Measurements from ENCODE around the gene NCOA3.
"Not testable (repeated sequence)": the region's sequence is repeated elsewhere in the genome, so short reads cannot be mapped to it uniquely, and the experiment has no call there.

Gene NCOA3

DNA sequence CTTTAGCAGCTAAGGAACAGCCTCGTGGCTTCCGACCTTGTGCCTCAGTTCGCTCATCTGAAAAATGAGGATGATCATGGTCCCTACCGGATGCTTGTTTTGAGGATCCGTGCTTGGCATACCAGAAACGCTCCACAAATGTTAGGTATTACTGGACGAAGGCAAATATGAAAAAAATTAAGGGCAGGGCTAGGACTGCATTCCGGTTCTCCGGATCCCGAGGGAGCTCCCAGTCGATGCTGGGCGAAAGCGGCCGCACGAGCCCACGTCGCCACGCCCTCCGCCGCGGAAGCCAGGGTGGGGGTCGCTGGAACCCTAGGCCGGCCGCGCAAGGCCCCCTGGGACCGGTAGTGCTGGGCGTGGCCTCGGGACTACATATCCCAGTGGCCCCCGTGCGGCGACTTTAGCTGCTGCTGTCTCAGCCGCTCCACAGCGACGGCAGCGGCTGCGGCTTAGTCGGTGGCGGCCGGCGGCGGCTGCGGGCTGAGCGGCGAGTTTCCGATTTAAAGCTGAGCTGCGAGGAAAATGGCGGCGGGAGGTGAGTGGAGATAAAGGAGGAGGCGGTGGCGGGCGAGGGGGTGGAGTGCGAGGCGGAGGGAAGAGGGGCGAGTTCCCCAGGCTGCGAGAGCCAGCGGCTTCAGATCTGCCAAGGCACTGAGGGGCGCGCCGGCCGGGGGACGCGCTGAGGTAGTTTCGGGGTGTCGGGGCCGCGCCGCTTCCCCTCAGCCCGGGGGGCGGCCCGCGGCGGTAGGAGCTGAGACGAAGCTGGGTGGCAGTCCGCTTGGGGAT, at the start of gene NCOA3:
TSS of gene NCOA3 (plus strand) at position 406 of the 789 bp plus-strand sequence. CDS start 120,361 bp downstream, outside the sequence.
- DNase-seq: peak; percentile 98

DNA sequence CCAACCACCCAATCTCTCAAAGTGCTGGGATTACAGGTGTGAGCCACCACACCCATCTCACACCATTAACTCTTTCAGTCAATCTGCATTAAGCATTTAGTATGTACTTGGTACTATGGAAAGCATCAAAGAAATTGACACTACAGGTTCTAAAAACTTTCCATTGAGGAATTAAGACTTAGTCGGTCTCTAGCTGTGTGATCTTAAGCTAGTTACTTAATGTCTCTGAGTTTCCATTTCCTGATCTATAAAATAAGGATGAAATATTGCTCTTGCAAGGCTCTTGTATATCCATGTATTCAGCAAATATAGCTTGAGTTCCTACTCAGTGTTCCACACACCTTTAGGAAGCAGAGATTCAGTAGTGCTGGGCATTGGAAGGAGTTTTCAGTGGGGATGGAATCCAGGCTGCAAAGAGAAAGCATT, 48.9 kb upstream of the NCOA3 start:
- no peak for DNase-seq

DNA sequence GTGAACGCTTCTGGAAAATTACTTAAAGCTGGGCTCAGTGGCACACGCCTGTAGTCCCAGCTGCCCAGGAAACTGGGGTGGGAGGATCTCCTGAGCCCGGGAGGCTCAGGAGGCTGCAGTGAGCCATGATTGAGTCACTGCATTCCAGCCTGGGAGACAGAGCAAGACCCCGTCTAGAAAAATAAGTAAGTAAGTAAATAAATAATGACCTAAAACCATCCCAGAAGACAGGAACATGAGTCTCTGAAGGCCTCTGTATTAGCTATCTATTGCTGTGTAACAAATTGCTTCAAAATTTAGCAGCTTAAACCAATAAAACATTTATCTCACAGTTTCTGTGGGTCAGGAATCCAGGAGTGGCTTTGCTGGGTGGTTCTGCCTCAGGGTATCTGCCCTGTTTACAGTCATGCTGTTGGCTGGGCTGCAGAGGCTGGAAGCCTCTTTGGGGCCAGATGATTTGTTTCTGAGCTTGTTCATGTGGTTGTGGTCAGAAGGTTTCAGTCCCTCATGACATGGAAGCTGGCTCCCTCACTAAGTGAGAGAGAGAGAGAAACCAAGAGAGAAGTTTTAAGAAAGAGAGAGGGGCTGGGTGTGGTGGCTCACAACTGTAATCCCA, 48.4 kb upstream of the NCOA3 start:
- no peak for DNase-seq

DNA sequence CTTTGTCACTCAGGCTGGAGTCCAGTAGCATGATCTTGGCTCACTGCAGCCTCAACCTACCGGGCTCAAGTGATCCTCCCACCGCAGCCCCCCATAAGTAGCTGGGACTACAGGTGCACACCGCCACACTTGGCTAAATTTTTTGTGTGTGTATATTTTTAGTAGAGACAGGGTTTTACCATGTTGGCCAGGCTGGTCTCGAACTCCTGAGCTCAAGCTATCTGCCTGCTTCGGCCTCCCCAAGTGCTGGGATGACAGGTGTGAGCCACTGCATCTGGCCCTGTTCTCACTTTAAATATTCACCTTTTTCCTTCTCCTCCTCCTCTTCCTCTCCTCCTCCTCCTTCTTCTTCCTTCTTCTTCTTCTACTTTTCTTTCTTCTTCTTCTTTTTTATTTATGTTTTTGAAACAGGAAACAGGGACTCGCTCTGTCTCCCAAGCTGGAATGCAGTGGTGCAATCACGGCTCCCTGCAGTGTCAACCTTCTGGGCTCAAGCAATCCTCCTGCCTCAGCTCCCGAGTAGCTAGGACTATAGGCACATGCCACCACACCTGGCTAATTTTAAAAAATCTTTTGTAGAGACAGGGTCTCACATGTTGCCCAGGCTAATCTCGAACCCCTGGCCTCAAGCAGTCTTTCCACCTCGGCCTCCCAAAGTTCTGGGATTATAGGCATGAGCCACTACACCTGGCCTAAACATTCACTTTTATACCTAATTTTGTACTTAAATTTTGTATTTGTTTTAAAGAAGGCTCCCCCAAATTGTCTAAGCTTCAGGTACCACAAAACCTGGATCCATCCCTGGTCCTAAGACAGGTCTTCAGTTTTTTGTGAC, 47.2 kb upstream of the NCOA3 start:
- no peak for DNase-seq

DNA sequence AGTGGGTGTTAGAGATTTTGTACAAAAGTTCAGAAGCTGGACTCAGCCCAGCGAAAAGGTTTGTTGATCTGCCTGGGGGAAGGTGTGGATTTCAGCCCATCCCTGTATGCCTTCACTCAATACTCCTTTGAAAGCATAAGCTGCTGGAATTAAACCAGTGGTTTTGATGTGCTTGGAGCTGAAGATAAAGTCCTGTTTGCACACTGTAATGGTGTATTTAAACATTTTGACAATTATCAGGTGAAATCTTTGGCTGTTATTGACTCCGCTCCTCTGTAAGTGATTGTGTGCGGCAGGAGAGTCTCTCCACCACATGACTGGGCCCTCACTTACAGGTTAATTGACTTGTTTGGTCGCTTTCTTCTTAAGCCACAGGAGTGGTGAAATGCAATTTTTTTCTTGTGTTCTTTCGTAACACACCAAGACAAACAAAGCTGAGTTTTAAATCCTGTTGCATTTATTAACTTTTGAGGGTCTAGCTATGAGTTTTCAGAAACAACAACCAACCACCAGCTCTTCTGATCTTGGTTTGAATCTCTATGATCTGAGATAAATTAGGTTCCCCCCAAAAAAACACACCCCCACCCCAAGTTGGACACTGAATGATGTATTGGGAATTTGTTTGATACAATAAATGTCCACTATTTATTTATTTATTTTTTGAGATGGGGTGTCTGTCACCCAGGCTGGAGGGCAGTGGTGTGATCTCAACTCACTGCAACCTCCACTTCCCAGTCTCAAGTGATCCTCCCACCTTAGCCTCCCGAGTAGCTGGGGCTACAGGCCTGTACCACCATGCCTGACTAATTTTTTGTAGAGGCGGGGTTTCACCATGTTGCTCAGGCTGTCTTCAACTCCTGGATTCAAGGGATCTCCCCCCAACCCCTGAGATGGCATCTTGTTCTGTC, 46.3 kb upstream of the NCOA3 start:
- DNase-seq: peak; percentile 48

DNA sequence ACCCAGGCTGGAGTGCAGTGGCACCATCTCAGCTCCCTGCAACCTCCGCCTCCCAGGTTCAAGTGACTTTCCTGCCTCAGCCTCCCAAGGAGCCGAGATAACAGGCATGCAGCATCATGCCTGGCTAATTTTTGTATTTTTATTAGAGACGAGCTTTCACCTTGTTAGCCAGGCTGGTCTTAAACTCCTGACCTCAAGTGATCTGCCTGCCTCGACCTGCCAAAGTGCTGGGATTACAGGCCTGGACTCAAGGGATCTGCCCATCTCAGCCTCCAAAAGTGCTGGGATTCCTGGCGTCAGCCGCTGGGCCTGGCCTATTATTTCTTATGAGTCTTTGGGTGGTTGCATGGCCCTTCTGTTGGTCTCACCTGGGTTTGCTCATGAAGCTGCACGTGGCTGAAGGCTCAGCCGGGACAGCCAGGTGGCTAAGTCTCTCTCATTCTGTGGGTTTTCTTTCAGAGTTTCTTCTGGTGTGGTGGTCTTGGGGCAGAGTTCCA, 45.6 kb upstream of the NCOA3 start:
- DNase-seq: no peak

DNA sequence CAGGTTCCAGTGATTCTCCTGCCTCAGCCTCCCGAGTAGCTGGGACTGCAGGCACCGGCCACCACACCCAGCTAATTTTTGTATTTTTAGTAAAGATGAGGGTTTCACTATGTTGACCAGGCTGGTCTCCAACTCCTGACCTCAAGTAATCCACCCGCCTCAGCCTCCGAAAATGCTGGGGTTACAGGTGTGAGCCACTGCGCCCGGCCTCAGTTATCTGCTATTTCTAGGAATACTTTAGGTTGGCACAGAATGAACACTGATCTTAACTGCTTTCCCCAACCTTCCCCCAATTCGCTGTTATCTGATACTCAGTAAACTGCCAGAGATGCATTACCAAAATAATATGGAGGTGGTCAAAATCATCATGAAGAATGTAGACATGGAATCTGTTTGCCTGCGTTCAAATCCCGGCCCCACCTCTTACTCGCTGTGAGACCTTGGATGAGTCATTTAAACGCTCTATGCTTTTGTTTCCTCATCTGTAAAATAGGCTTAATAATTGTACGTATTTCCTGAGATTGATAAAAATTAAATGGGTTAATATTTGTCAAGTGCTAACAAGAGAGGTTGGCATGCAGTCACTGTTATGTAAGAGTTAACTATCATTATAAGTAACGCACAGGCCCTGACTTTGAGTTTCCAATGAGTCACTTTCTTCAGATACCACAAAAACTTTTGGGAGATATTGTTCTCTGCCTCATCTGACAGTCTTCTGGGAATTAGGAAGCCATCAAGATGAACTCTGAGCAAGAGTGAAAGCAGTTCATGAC, 44.5 kb upstream of the NCOA3 start:
- DNase-seq: no peak

DNA sequence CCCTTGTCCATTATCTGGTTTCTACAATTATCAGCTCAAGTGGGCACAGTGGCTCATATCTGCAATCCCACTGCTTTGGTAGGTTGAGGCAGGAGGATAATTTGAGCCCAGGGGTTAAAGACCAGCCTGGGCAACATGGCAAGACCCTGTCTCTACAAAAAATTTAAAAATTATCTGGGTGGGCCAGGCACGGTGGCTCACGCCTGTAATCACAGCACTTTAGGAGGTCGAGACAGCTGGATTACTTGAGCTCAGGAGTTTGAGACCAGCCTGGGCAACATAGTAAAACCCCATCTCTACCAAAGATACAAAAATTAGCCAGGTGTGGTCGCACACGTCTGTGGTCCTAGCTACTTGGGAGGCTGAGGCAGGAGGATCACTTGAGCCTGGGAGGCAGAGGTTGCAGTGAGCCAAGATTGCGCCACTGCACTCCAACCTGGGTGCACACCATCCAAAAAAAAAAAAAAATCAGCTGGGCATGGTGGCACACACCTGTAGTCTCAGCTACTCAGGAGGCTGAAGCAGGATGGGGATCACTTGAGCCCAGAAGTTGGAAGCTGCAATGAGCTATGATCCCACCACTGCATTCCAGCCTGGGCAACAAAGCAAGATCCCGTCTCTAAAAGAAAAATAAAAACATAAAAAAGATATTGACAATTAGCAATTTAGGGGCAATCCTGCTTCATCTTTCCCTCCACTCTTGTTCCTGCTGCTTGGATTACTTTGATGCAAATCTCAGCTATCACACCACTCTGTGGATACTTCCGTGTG, 43.2 kb upstream of the NCOA3 start:
- not testable (repeated sequence) for DNase-seq

DNA sequence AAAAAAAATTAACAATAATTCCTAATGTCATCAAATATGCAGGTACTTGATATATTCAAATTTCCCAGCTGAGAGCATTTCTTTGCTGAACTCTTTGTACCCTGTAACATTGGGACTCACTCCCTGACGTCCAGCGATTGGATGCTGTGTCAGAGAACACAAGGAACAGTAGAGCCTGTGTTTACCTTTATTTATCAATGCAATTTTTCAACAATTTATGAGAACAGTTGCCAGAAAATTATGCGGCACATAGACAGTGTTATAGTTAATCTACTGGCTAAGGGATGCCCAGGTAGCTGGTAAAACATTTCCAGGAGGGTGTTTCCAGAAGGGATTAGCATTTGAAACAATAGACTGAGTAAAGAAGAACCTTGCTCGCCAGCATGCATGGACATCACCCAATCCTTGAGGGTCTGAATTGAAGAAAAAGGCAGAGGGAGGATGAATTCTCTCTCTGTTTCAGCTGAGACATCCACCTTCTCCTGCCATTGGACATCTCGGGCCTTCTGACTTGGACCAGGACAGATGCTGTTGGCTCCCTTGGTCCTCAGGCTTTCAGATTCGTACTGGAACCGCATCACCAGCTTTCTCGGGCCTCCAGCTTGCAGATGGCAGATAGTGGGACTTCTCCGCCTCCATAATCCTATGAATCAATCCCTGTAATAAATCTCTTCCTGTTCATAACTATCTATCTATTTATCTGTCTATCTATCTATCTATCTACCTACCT, 42.2 kb upstream of the NCOA3 start:
- no peak for DNase-seq

DNA sequence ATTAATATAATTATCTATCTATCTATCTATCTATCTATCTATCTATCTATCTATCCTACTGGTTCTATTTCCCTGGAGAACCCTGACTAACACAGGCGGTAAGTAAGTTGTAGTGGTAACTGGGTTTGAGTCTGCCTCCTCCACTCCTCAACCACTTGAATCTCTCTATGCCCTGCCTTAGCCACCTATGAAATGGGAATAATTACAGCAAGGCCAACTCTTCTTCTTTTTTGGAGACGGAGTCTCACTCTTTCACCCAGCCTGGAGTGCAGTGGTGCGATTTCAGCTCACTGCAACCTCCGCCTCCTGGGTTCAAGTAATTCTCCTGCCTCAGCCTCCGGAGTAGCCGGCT, 41.0 kb upstream of the NCOA3 start:
- DNase-seq: not testable (repeated sequence)

DNA sequence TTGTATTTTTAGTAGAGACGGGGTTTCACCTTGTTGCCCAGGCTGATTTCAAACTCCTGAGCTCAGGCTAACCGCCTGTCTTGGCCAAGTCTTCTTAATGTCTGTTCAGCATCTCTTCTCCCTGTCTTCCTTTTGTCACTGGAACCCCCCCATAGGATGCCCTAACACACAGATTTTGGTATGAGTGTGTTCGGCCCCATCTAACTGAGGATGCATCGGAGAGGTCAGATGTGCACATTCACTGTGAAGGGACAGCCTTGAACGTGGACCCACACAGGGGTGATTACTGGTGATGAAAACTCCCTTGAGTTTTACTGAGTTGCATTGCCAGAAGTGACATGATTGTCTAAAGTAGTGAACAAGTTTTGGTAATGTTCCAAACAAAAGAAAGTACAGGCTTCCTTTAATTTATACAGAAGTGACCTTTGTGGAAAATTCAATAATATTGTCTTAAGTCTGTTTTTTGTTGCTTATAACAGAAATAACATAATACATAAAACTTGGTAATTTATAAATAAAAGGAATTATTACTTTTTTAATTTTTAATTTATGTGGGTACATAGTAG, 40.5 kb upstream of the NCOA3 start:
- DNase-seq: no peak

DNA sequence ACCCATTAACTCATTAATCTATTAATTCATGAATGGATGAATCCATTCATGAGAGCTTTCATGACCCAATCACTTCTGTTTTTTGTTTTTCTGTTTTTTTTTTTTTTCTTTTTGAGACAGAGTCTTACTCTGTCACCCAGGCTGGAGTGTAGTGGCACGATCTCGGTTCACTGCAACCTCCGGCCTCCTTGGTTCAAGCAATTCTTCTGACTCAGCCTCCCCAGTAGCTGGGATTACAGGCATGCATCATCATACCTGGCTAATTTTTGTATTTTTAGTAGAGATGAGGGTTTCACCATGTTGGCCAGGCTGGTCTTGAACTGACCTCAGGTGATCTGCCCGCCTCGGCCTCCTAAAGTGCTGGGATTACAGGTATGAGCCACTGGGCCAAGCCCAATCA, 39.8 kb upstream of the NCOA3 start:
- not testable (repeated sequence) for DNase-seq

DNA sequence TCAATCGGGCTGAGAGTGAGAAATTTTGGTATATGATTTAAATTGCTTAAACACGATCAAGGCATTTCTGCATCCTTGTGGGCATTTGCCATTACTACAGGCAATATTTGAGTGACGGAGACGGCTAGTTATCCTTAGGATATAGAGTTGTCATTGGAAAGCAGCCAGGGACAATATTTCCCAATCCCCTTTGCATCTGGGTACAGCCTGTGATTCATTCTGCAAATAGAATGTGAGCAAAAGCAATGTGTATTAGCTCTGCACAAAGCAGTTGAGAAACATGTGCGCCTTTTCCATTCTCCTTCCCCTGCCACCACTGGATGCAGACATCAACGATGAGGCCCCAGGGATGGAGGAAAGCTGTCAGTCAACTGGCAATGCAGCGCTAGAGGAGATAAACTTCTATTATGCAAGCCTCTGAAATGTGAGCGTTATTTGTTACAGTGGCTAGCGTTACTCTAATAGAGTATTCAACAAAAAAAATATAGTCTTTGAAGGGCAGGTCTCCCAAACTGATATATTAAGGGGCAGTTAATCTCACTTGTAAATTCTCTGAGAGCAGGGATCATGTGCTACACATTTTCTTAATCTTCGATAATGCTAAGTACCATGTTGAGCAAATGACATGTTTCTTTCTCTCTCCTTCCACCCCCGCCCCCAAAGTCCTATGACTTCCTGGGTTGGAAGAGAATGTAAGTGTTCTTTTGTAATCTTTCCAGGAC, 37.1 kb upstream of the NCOA3 start:
- DNase-seq: peak; percentile 31

DNA sequence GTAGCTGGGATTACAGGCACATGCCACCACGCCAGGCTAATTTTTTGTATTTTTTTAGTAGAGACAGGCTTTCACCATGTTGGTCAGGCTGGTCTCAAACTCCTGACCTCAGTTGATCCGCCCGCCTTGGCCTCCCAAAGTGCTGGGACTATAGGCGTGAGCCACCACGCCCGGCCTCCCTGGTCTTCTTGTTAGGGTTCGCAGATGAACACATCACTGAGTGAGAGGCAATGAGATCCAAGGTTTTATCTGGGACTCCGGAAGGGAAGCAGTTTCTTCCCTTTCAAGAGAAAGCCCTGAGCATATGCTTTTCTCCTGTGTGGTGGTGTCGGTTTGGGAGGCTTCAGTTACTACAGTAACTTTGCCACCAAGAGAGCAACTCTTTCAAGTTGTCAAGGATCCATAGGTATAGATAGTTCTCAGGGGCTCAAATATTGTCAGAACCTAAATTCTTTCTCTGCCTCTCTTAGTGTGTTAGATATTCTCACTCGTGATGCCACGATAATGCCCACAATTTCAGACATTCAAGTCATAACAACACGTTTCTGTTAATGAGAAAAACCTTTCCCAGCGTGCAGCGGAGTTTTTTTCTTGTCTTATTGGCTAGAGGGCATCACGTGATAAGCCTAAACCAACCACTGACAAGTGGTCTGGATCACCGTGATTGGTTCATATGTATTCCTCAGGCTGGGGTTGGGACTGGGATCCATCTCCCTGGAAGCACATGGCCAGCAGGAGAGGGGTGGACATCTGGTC, 36.2 kb upstream of the NCOA3 start:
- no peak for DNase-seq

DNA sequence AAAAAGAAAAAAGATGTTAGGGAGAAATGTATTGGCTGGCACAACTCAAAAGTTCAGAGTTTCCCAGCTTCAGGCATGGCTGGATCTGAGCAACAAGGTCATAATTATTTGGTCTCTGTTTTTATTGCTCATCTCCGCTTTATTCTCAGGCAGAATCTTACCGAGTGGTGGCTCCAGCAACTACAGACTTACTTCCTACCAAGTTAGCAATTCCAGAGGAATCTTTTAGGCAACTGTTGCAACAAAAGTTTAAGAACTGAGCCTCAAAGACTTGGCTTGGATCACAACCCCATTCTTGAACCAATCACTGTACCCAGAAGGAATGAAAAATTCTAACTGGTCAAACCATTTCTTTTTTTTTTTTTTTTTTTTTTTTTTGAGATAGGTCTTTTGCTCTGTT, 35.5 kb upstream of the NCOA3 start:
- DNase-seq: no peak

DNA sequence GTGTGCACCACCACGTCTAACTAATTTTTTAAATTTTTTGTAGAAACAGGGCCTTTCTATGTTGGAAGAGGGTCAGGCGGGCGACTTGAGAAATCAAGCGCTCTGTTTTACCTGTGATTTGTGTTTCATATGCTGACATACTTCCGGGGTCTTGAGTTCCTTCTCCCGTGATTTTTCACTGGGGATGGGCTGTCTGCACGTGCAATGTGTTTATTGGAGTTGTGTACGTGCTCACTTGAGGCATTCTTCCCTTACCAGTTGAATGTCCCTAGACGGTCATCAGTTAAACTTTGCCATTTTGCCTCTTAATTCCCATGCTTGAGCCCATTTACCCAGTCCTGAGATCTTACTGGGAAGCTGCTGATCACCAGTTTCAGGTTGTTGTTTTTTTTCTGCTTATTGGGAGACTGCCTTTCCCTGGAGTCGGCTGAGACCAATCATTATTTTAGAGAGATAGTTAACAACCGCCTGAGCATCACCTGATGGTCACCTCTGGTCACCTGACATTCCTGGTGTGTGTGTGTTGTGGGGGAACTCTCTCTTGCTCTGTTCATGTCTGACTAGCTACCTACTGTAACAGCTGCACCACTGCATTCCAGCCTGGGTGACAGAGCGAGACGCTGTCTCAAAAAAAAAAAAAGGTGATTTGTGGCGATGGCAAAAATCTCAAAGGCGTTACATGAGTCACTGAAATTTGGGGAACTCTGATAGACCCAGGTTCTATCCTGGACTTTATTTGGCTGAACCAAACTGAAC, 34.8 kb upstream of the NCOA3 start:
- DNase-seq: no peak

DNA sequence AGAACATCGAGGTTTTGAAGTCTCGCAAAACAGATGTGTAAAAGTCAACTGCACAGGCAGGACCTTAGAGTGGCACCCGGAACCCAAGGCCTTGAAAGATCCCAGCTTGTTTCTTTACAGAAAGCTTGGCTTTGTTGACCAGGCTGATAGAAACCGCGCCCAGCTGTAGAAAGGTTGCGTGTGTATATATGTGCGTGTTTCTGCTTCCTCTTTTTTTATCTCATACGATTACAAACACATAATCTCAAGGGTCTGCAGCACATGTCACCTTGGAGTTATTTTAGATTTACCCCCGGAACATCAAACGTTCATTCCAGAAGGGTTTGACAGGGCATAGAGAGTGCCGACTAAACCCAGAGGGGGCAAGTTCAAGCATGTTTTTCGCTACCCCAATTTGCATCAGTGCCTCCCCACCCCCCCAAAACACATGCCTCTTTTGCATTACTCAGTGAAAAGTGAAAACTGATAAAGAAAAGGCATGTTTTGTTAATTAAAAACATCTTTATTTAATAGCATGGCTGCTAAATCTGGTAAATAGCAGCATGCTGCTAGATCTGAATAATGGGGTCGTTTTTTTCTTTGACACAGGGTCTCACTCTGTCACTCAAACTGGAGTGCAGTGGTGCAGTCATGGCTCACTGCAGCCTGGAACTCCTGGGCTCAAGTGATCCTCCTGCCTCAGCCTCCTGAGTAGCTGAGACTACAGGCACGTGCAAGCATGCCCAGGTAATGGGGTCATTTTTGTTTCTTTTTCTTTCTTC, 33.2 kb upstream of the NCOA3 start:
- no peak for DNase-seq
